Activated CD4-positive, CD25-positive, alpha-beta regulatory T cell treated with anti-CD3 and anti-CD28 coated beads, Interleukin-2, amount 50 U/mL, for 24 hours (primary cell): ENCODE results near the gene DLX1.
"Not testable (repeated sequence)": the region's sequence is repeated elsewhere in the genome, so short reads cannot be mapped to it uniquely, and the experiment has no call there.

Experiments
- ATAC-seq, 2 donors: fragments of 150-1000 bp; cut with Tn5 transposase; one replicate each; pipeline ENCODE4 v1.10.0; 2021; ENCODE audit warnings: mild to moderate bottlenecking in 1 of 2, moderate library complexity in 1 of 2

The DLX1 gene

DNA sequence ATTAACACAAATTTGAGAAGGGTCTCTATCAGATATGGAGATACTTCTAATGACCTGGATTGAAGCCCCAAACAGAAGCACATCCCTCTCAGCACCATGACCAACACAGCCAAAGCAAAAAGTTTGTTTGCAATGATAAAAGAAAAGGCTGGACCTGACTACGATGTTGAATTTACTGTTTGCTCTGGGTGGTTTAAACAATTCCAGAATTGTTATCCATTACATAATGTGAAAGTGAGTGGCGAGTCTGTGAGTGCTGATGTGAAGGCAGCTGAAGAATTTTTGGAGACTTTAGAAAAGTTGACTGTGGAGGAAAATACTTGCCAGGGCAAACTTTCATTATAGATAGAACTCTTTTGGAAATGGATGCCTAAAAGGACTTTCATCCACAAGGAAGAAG is 34.8 kb downstream of the DLX1 start:
- no peak for ATAC-seq

DNA sequence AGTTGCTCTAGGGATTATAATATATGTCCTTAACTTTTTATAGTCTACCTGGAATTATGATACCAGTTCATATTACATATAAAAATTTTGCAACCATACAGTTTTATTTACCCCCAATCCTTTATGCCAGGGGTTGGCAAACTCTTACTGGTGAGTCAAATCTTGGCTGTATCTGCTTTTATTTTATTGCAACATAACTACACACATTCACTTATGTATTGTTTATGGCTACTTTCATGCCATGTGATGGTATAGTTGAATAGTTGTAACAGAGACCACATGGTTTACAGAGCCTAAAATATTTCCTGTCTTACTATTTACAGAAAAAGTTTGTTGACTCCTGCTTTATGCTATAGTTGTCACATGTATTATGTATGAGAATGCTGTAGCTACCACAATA is 43.2 kb downstream of the DLX1 start:
- no peak for ATAC-seq

DNA sequence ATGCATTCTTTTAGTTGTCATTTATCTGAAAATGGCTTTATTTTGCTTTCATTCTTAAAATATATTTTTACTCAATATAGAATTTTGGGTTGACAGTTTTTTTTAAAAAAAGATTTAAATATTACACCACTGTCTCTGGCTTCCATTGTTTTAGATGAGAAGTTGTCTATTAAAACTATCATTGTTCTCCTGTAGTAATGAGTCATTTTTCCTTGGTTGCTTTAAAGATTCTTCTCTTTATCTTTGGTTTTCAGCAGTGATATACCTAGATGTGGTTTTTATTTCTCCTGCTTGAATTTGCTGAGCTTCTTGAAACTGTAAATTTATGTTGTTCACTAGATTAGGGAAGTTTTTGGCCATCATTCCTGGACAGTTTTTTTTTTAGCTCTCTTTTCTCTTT is 44.1 kb downstream of the DLX1 start:
- ATAC-seq = no peak

DNA sequence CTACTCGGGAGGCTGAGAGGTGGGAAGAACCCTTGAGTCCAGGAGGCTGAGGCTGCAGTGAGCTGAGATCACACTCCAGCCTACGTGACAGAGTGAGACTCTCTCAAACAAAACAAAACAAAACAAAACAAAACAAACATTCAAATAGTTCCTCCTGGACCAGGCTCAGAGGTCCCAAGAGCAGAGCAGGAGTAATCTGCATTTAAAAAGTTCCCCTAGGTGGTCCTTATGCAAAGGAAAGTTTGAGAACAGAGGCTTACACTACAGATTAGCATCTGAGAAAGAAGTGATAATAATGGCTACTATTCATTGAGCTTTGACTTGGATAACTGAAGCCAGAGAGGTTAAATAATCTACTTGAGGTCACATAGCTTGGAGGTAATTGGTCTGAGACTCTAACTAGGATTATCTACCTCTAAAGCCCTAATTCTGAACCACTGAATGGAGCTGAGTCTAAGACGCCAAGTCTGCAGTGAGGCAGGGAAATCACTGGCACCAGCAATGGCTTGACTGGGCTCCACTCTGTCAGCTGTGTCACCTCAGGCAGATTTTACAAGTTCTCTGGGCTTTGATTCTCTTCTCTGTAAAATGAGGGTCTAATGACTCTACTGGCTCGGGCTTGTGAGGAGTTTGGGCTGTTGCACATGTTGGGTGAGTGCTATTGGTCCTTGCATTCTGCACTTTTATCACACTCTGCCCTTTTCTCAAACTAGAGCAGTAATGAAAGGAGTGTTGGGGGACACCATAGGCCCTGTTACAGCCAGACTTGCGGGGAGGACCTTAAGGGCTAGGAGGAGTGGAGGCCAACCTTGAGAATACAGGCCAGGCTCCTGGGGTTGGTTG is 46.6 kb downstream of the DLX1 start:
- ATAC-seq = no peak

DNA sequence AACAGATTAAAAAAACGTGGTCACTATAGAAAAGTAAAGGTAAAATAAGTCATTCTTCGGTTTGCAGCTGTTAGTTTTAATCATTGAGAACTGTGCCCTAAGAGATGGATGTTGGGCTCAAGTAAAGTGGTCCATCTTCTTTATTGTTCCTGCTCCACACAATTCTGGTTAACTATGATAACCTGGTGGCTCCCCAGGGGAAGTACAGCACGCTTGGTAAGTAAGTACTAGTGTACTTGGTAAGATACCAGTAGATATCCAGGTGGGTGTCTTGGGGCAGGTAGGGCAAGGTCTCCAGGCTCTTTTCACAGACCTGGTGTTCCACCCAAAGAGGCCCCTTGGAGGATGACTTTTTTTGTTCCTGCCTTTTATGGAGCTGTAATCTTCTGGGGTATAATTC is 49.0 kb downstream of the DLX1 start:
- ATAC-seq = no peak

DNA sequence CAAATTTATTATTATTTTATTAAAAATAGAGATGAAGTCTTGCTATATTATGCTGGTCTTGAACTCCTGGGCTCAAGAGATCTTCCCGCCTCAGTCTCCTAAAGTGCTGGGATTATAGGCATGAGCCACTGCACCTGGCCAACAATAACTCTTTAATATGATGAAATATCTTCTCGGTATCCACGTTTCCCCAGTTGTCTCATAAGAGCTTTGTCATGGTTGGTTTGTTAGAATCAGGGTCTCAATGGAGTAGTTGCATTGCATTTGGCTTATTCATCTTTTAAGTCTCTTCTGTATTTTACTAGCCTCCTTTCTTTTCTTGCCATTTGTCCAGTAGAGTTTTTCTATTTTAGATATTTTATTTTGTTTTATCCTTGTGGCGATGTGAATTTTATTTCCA is 50.1 kb downstream of the DLX1 start:
- ATAC-seq = no peak

DNA sequence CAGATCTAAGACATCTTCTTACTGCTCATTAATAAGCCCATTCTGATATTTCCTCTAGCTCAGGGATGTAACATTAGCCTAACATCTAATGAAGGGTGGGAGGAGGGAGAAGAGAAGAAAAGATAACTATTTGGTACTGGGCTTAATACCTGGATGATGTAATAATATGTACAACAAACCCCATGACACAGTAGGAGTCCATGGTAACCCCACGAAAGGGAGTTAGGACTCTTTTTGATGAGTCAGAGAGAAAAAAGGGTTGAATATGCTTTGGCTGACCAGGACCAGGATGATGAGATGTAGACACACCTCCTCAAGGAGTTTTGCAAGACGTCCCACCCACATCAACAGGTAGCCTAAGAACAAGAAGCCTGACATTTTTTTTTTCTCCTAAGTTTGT is 51.8 kb downstream of the DLX1 start:
- ATAC-seq = no peak

DNA sequence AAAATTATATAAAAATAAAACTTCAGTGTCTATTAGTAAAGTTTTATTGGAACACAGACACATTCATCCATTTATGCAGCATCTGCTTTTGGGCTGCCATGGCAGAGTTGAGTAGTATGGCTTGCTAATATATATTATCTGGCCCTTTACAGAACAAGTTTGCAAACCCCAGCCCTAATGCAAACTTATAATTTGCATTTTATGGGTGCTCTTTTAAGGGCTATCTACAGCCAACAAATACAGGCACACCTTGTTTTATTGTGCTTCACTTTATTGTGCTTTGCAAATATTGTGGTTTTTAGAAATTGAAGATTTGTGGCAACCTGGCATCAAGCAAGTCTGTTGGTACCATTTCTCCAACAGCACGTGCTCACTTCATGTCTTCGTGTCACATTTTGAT is 52.6 kb downstream of the DLX1 start:
- no peak for ATAC-seq

DNA sequence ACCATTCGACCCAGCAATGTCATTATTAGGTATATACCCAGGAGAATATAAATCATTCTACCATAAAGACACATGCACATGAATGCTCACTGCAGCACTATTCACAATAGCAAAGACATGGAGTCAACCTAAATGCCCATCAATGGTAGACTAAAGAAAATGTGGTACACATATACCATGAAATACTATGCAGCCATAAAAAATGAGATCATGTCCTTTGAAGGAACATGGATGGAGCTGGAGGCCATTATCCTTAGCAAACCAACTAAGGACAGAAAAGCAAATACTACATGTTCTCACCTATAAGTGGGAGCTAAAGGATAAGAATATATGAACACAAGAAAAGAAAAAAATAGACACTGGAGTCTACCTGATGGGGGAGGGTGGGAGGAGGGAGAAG is 53.4 kb downstream of the DLX1 start:
- not testable (repeated sequence) for ATAC-seq
